Loucy (cell line): Measurements from ENCODE around the gene UBR4.

Experiments used
- CTCF ChIP-seq: fragments of 200-600 bp; sonication (generic); conservative IDR thresholded peaks from 2 replicates; pipeline ENCODE4 v1.5.1; 2014; ENCODE audit warnings: mild to moderate bottlenecking, antibody characterized with exemption, low read length
- EZH2phosphoT487 ChIP-seq: fragments of 200-600 bp; IDR thresholded peaks from 2 replicates; pipeline ENCODE4 v1.6.1; 2018; ENCODE audit warnings: antibody characterized with exemption, mild to moderate bottlenecking, moderate library complexity, borderline replicate concordance

- TF ChIP-seq CTCF: no peak
- TF ChIP-seq EZH2phosphoT487: no peak
Measured at GRCh38 chr1:19165501-19165900, 44.6 kb downstream of the UBR4 start.
